22Rv1 (cell line): ENCODE results near the gene PLA2G5.

ENCODE experiments used
- CTCF ChIP-seq: fragments of 450-650 bp; IDR thresholded peaks from 2 replicates; pipeline ENCODE4 v1.5.1; 2017; ENCODE audit warnings: mild to moderate bottlenecking
- ZFX ChIP-seq: fragments of 450-650 bp; IDR thresholded peaks from 2 replicates; pipeline ENCODE4 v1.6.1; 2017; ENCODE audit warnings: antibody characterized with exemption, borderline replicate concordance

- TF ChIP-seq CTCF: no peak
- TF ChIP-seq ZFX: no peak
Observed at GRCh38 chr1:20111452-20111851, 41.5 kb downstream of the PLA2G5 start.
